Glomerular visceral epithelial cell (primary cell): ENCODE results near the gene KRT84.

Experiments used
- DNase-seq: peaks from one replicate; pipeline ENCODE4 v3.0.0-alpha.2; 2016; ENCODE audit errors: extremely low spot score

KRT84 gene

DNA sequence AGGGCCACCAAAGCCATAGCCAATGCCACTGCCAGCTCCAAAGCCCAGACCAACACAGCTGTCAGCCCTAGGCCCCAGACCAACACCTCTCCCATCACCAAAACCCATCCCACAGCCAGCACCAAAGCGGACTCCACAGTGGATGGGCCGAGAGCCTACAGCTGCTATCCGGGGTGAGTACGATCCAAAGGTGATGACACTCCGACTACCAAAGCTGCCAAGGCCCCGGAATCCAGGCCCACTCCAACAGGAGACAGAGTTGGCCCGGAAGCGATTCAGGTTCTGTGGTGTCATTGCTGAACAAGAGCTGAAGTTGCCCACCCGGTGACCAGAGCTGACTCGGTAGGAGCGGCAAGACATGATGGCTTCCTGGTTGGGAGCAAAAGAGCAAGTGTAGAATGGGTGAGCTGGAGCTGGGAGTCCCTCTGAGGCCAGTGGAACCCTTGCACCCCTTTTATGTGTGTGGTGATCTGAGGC lies at the start of gene KRT84:
KRT84 (minus strand) TSS at position 427 of the 477 bp plus-strand sequence; CDS start at position 360, 67 bp downstream.
- no peak for DNase-seq

GRCh38 chr12:52434760-52435530 lies 49.5 kb upstream of the KRT84 start:
- no peak for DNase-seq

DNA sequence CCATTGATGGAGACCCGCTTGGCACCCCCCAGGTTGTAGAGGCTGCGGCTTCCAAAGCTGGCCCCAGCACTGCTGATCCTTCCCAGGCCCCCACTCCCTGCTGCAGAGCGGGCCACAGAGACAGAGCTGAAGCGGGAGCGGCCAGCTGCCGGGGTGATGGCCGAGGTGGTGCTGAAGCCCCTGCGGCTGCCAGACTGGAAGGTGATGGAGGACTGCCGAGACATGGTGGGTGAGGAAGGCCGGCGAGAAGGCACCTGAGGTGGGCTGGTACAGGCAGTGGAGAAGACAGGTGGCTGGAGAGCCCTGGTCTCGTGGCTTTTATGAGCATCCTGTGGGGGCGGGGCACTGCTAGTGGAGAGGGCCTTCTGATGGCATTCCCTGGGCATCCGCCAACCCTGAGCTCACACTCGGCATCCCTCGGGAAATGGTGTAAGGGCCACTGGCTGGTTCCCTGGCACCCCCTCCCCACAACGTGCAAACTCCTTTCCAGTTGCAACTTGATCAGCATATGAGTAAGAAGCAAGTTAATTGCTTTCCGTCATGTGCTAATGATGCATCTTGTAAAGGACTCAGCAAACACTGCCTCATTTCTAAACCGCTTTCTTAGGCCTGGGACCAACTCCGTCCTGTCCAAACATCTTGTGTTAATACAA lies 48.8 kb upstream of the KRT84 start, which contains the start of gene KRT75:
KRT75 (minus strand) TSS at position 291 of the 653 bp plus-strand sequence; CDS start at position 224, 67 bp downstream.
- no peak for DNase-seq

DNA sequence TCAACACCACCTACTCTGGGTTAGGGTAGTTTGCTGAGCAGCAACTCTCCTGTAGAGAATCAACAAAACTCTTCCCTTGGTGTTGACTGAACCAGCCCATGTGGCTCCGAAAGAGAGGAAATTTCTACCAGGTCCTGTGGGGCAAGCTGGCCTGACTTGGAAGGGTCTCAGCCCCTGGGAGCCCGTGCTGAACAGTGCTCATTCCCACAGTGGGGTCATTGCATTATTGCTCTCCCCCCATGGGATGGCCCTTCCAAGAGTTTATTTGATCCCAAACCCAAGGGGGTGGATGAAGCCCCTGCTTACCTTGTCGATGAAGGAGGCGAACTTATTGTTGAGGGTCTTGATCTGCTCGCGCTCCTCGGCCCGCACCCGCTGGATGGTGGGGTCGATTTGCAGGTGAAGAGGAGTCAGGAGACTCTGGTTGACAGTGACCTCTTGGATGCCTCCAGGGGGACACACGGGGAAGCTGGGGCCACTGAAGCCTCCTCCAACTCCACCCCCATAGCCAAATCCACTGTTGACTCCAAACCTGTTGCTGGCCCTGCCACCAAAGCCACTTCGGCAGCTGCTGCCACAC lies 48.1 kb upstream of the KRT84 start:
- no peak for DNase-seq

DNA sequence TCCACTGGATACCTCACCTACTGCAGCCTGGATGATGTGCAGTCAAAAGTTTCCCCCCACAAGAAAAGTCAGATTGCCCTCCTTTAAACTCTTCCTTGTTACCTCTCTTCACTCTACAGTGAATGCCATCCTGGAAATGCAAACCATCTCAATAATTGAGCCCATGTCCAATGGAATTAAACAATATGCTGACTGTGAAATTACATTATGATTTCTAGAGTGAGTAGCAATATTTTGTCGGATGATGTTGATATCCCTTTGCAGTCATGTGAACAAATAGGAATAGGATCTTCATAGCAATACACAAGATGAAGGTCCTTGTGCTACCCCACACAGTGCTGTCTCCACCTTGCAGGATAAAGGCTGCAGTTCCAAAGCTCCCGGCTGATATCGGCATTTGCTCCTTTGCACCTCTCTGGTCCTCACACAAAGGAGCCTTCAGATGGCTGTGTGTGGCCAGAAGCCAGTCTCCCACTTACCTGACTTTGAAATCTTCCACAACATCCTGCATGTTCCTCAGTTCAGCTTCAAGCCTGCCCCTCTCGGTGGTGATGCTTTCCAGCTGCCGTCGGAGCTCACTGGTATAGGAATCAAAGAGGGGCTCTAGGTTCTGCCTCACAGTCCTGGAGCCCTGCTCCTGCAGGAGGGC lies 47.2 kb upstream of the KRT84 start:
- DNase-seq, result no peak

- DNase-seq, result no peak
Observed at GRCh38 chr12:52428121-52428520, 42.7 kb upstream of the KRT84 start.

DNA sequence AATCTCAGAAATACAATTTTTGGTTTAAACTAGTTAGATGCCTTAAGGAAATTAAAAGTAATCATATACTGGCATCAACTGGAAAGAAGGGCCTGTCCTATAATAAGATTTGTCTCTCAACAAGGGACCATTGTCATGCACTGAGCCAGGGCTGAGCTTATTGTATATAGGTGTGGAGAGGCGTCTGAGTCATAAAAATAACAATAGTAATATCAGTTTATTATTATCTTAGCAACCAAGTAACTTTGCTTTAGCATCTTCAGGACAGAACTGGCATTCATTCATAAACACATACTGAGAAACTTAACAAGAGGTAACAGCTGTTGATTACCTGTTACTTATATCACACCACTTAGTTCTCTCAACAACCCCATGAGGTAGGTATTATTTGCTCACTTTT lies 41.6 kb upstream of the KRT84 start:
- DNase-seq, result no peak

DNA sequence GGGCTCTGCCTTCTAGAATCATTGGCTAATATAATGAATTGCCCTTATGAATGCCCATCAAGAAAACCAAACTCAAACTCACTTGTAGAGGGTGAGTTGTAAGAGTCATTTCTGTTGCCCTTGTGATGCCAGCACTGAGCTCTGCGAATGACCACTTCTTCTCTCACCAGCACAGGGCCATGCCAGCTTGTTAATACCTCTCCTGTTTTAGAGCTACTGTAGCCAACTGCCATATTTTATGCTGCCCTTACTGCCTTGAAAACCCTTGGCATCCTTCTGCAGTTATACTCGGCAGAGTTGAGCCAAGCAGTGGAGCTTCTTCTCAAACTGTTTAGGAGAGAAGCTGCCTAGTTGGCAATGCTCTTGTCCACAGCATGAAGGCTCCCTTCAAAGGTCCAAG lies 40.6 kb upstream of the KRT84 start:
- no peak for DNase-seq

- no peak for DNase-seq
Observed at GRCh38 chr12:52425466-52425865, 40.0 kb upstream of the KRT84 start.

- no peak for DNase-seq
Observed at GRCh38 chr12:52423661-52424500, 38.4 kb upstream of the KRT84 start.

DNA sequence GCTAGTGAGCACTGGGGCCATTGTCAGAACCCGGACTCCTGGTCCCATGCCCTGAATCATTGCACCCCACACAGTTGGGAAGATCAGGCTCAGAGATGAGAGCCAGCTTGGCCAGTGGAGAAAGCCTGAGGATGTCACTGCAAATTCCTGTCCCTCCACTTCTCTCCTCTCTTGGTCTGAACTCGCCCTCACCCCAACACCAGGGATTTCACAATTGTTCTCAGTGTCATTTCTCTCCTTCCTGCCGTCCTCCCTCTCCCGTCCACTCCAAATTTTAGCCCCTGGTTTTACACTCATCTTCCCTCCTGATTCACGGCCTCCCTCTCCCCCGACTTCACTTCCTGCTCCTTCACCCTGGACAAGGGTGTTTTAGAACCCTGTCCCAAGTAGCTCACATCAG lies 37.6 kb upstream of the KRT84 start:
- DNase-seq, result no peak

DNA sequence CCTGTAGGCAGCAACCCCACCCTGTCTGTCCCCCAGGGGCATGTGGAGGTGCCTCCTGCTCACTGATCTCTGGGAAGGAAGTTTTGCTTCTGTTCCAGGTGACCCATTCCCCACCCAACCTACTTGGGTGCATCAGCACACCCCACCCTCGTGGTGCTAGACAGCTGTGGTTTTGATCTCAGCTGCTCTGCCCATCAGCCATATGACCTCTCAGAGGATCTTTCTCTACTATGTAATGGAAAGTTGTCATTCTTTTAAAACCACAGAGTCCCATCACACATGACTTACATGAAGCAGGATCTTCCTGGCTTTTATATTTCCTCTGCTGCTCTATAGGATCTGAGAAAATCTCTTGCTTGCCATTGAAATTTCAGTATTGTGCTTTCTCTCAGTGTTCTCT lies 34.2 kb upstream of the KRT84 start:
- peak; percentile 64 for DNase-seq

GRCh38 chr12:52418576-52419110 lies 33.2 kb upstream of the KRT84 start:
- DNase-seq, result no peak

- no peak for DNase-seq
Observed at GRCh38 chr12:52417740-52418139, 32.3 kb upstream of the KRT84 start.

- no peak for DNase-seq
Observed at GRCh38 chr12:52416795-52417194, 31.3 kb upstream of the KRT84 start.

DNA sequence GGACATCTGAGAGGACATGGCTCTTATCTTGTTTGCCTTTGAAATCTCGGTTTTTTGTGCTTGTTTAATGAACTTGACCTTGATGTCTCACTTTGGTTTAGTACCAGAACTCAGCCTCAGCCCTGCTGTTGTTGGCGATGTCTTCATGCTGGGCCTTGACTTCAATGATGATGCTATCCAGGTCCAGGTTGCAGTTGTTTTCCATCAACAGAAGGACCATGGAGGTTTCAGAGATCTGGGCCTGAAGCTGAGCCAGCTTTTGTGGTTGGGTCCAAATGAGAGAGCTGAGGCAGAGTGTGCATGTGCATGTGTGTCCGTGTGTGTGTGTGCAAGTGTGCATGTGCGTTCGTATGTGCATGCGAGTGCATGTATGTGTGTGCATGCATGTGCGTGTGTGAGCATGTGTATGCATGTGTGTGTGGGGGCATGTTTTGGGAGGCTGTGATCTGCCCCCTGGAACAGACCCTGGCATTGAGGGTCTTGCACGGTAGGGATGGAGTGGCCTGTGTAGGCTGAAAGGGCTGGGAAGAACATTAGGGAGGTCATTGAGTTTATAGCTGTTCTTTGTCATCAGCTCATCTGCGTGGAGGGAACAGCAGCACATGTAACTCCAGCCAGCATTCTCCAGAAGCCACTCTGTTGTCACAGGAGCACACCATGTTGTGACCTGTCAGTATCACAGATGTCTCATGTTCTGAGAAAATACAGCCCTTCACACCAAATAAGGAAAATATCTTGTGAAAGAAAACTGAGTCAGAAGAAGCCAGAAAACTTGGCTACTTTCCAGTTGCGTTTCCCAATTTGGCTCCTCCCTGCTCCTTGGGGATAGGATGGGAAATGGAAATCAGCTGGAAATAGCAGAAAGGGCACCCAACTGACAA lies 30.7 kb upstream of the KRT84 start:
- peak; percentile 38 for DNase-seq

- DNase-seq, result no peak
Observed at GRCh38 chr12:52414936-52415335, 29.5 kb upstream of the KRT84 start.

DNA sequence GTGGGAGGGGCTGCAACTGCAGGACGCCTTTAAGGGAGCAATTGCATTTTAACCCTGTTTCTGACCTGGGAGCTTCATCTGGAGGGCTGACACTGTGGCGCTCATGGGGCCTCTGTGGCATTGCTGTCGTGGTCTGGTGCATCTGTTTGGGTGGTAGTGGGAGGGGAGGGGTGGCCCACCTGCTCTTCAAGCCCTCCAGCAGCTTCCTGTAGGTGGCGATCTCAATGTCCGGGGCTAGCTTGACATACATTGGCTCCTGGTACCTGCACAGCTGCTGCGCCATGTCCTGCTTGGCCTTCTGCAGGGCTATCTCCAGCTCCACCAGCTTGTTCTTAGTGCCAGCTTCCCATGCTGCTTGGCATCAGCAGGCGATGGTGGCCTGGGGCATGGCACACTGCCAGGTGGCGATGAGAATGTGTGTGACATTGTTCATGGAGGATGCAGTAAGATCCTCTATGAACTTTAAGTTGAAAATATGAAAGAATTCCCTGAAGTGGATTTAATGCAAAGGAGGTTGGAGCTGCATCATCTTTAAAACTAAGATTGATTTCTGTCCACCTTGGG lies 28.4 kb upstream of the KRT84 start:
- DNase-seq, result no peak

GRCh38 chr12:52413202-52413601 lies 27.8 kb upstream of the KRT84 start:
- DNase-seq, result no peak

- no peak for DNase-seq
Observed at GRCh38 chr12:52411815-52412214, 26.4 kb upstream of the KRT84 start.
